NCI-H146 treated with DMSO at 0.1 percent for 48 hours (cell line): Measurements from ENCODE around the gene SLC39A6.
A peak's percentile ranks its signal among the peaks of the same experiment; 100 is the strongest.
"Not testable (repeated sequence)": the region's sequence is repeated elsewhere in the genome, so short reads cannot be mapped to it uniquely, and the experiment has no call there.

Experiments used
- DNase-seq: peaks from one replicate; lab custom pipeline; 2025; ENCODE audit not compliant: unreplicated experiment; lab: John Stamatoyannopoulos, UW

Gene SLC39A6

DNA sequence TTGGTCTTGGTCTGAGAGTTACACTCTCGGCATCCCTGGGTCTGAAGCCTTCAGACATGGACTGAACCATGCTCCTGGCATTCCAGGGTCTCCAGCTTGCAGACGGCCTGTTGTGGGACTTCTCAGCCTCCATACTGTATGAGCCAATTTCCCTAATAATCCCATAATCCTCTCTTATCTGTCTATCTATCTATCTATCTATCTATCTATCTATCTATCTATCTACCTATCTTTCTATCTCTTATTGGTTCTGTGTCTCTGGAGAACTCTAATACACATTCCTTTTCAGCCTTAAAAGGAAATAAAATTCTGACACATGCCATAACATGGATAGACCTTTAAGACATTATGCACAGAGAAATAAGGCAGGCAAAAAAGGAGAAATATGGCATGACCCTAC is 24.4 kb downstream of the SLC39A6 start:
- DNase-seq, result no peak

DNA sequence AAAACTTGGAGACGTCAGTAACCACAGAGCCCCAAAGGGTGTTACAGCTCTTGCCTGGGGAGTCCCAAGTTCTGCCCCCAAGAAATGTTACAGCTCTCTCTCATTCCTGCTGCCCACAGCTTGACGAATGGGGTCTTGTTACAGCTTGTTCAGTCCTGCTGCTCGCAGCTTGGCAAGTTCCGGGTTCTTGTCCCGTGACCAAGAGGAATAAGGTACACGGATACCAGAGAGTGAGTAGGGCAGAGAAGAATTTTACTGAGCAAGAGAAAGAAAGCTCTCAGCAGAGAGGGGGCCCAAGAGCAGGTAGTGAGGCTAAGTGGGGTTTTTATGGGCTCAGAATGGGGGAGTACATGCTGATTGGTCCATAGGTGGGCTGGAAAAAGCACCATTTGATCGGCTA is 27.2 kb downstream of the SLC39A6 start:
- no peak for DNase-seq

GRCh38 chr18:36099311-36099710 is 29.8 kb downstream of the SLC39A6 start:
- DNase-seq, result no peak

DNA sequence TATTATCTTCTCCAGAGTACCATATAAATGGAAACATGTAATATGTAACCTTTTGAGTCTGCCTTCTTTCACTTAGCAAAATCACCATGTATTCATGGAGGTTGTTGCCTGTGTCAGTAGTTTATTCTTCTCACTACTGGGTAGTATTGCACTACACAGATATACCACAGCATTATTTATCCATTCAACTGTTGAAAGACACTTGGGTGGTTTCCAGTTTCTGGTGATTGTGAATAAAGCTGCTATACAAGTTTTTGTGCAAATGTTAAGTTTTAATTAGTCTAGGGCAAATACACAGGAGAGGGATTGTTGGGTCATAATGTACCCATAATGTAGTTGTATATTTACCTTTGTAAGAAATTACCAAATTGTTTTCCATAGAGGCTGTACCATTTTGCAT is 32.2 kb downstream of the SLC39A6 start:
- no peak for DNase-seq

- DNase-seq, result peak; percentile 52
Observed at GRCh38 chr18:36095936-36096519, 33.1 kb downstream of the SLC39A6 start.

GRCh38 chr18:36094431-36094830 is 34.7 kb downstream of the SLC39A6 start:
- no peak for DNase-seq

GRCh38 chr18:36092116-36092515 is 37.0 kb downstream of the SLC39A6 start:
- DNase-seq, result not testable (repeated sequence)

GRCh38 chr18:36089001-36089400 is 40.1 kb downstream of the SLC39A6 start:
- DNase-seq, result no peak

GRCh38 chr18:36088256-36088655 is 40.9 kb downstream of the SLC39A6 start:
- no peak for DNase-seq

- no peak for DNase-seq
Observed at GRCh38 chr18:36086186-36086585, 43.0 kb downstream of the SLC39A6 start.

- no peak for DNase-seq
Observed at GRCh38 chr18:36085195-36085594, 43.9 kb downstream of the SLC39A6 start.

- no peak for DNase-seq
Observed at GRCh38 chr18:36083729-36084128, 45.4 kb downstream of the SLC39A6 start.

GRCh38 chr18:36081118-36081517 is 48.0 kb downstream of the SLC39A6 start:
- DNase-seq, result not testable (repeated sequence)

- DNase-seq, result no peak
Observed at GRCh38 chr18:36078751-36079529, 50.2 kb downstream of the SLC39A6 start.

GRCh38 chr18:36077764-36078163 is 51.4 kb downstream of the SLC39A6 start:
- not testable (repeated sequence) for DNase-seq

DNA sequence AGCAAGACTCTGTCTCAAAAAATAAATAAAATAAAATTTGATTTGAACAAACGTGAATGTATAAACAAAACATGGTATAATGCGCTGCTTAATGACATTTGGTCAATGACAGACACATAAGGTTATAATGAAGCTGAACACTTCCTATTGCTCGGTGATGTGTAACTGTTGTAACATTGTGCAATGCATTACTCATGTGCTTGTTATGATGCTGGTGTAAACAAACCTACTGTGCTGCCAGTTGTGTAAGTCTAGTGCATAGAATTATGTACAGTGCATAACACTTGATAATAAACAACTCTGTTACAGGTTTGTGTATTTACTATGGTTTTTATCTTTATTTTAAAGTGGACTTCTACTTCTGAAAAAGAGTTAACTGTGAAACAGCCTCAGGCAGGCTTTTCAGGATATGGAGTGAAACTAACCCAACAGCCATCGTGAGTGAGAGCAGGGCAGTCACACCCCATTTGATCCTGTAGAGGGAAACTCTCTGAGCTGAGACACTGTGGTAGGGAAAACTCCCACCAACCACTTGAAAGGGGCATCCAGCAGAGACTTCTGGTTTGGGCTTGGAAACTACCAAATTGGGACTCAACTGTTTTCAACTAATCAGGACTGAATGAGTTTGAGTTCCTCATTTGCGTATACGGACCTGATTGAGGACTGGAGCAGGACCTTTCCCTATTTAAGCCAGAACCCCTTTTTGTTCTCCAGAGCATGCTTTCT is 53.1 kb downstream of the SLC39A6 start:
- DNase-seq, result no peak

DNA sequence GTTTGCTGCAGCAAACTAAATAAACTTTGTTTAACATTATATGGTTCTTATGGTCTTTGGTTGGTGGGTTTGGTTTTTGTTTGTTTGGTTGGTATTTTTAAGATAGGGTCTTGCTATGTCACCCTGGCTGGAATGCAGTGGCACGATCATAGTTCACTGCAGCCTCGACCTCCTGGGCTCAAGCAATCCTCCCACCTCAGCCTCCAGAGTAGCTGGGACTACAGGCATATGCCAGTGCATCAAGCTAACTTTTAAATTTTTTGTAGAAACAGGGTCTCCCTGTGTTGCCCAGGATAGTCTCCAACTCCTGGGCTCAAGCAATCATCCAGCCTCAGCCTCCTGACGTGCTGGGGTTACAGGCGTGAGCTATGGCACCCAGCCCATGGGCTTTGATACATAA is 54.7 kb downstream of the SLC39A6 start:
- no peak for DNase-seq

DNA sequence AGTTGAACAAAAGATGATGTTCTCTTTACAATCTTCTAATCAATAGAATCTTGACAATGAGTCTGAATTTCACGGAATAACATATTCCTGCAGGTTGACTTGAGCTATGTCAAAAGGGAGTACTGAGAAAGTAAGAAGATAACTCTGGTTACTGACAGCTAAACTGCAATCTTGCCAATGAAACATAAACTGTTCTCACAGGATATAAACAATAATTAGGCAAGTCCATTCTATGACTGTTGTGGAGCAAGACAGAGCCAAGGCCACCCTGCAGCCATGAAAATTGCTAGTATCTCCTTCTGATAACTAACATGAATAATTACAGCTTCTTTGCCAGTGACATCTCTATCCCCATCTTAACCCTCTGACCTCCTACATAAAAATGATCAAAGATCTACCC is 55.5 kb downstream of the SLC39A6 start:
- peak; percentile 34 for DNase-seq

- DNase-seq, result not testable (repeated sequence)
Observed at GRCh38 chr18:36072406-36072805, 56.7 kb downstream of the SLC39A6 start.

DNA sequence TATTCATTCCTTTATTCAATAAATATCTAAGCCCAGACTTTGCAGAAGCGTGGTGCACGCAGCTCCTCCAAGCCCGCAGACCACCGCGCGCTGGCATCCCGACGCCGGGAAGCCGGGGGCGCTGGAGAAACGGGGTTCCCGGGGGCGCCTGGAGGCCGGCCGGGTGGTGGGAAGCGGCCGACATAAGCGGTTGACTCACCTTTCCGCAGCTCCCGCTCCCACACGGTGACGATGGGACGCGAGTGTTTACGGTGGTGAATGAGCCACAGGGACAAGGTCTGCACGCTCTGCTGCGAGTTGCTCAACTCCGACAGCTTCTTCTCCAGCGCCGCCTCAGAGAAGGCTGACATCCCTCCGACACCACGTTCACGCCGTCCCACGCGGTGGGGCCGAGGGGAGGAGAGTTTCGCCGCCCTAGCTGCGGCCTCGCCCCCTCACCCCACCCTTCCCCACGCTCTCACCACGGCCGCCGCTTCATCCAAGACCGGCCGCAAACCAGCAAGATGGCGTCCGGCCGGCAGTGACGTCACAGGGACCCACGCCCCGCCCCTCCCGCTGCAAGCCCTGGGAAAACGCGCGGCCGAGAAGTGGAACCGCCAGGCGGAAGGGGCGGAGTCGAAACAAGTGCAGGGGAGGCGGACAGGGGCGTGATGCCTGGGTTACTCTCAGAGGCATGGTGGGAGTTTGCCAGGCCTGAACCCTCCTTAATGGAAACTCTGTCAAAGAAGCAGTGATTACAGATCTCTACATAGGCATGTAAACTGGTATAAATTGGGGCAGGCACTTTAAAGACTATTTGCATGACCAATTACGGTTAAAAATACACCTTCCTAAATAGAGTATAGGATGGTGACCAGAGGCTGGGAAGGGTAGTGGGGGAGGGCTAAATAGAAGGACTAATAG is 61.8 kb downstream of the SLC39A6 start, which contains the start of gene RPRD1A:
RPRD1A (minus strand) TSS at position 505 of the 903 bp plus-strand sequence; CDS start at position 350, 155 bp downstream.
- DNase-seq, result peak; percentile 97

- no peak for DNase-seq
Observed at GRCh38 chr18:36066686-36067054, 62.5 kb downstream of the SLC39A6 start.
